CD14-positive monocyte (primary cell): Measurements from ENCODE around the gene MED29. TPM values are rescaled to one million over a fixed set of nuclear protein-coding genes. Genes with fewer than 3 reads are reported as not detected.
A peak's percentile ranks its signal among the peaks of the same experiment; 100 is the strongest.

Source experiments
- DNase-seq, 3 donors: peaks; one replicate each; pipeline ENCODE4 v3.0.0-alpha.2; 2011 to 2022
- H2AFZ ChIP-seq: 2 replicates; pipeline ENCODE4 v1.6.0; 2012; ENCODE audit warnings: mild to moderate bottlenecking, low read depth, low read length, inconsistent platforms; ENCODE audit not compliant: insufficient read depth, poor library complexity, severe bottlenecking
- H3K27ac ChIP-seq, 2 donors: 1 replicate in 1 of 2; 2 replicates in 1 of 2; pipeline ENCODE4 v1.5.1; 2012 to 2013; ENCODE audit warnings: low read length in 2 of 2, control low read depth in 1 of 2, inconsistent platforms in 1 of 2, low read depth in 1 of 2, mild to moderate bottlenecking in 1 of 2
- H3K27me3 ChIP-seq, 2 donors: one replicate each; pipeline versions ENCODE4 v1.6.0 to v1.6.1; 2011 to 2013; ENCODE audit warnings: low read length in 2 of 2; ENCODE audit not compliant: control insufficient read depth in 2 of 2, insufficient read depth in 2 of 2
- H3K36me3 ChIP-seq, 2 donors: replicated peaks in 1 of 2; 1 replicate in 1 of 2; 2 replicates in 1 of 2; pipeline versions ENCODE4 v1.5.1 to v1.6.1; 2012 to 2013; ENCODE audit warnings: low read length in 2 of 2, control low read depth in 1 of 2, inconsistent platforms in 1 of 2, mild to moderate bottlenecking in 1 of 2; ENCODE audit not compliant: insufficient read depth in 2 of 2, control insufficient read depth in 1 of 2
- H3K4me1 ChIP-seq, 2 donors: 1 replicate in 1 of 2; 2 replicates in 1 of 2; pipeline versions ENCODE4 v1.5.1 to v1.6.1; 2012 to 2013; ENCODE audit warnings: low read length in 2 of 2, control low read depth in 1 of 2, inconsistent platforms in 1 of 2, mild to moderate bottlenecking in 1 of 2, moderate library complexity in 1 of 2; ENCODE audit not compliant: insufficient read depth in 2 of 2, control insufficient read depth in 1 of 2
- H3K4me2 ChIP-seq: replicated peaks from 2 replicates; pipeline ENCODE3; 2012; ENCODE audit warnings: low read length, moderate library complexity, mild to moderate bottlenecking; ENCODE audit not compliant: poor library complexity, severe bottlenecking; ENCODE audit errors: extremely low read depth
- H3K4me3 ChIP-seq, 3 experiments: fragments of 200-600 bp in 1 of 3; sonication (generic) in 1 of 3; replicated peaks in 1 of 3; 1 replicate in 2 of 3; 2 replicates in 1 of 3; pipeline ENCODE4 v1.5.1; 2011 to 2013; ENCODE audit warnings: low read length in 3 of 3, mild to moderate bottlenecking in 3 of 3, control low read depth in 2 of 3, low read depth in 2 of 3, inconsistent platforms in 1 of 3, moderate library complexity in 1 of 3
- H3K79me2 ChIP-seq: 2 replicates; pipeline ENCODE4 v1.6.0; 2012; ENCODE audit warnings: mild to moderate bottlenecking, control low read depth, inconsistent platforms, low read length, moderate library complexity; ENCODE audit not compliant: insufficient read depth
- H3K9ac ChIP-seq: 2 replicates; pipeline ENCODE4 v1.6.0; 2017; ENCODE audit warnings: low read length, mild to moderate bottlenecking; ENCODE audit not compliant: insufficient read depth, poor library complexity, severe bottlenecking
- H3K9me3 ChIP-seq, 2 donors: replicated peaks in 1 of 2; 1 replicate in 1 of 2; 2 replicates in 1 of 2; pipeline versions ENCODE4 v1.5.1 to v1.6.1; 2012 to 2013; ENCODE audit warnings: low read length in 2 of 2, control low read depth in 1 of 2; ENCODE audit not compliant: control insufficient read depth in 1 of 2, insufficient read depth in 1 of 2
- H4K20me1 ChIP-seq: 2 replicates; pipeline ENCODE4 v1.6.0; 2012; ENCODE audit warnings: mild to moderate bottlenecking, low read length, control low read depth, moderate library complexity; ENCODE audit not compliant: insufficient read depth
- H3K27ac Mint-ChIP-seq, 7 donors: one replicate each; pipeline ENCODE4 v1.8.0; 2020; ENCODE audit warnings: mild to moderate bottlenecking in 7 of 7, mixed read lengths in 7 of 7, moderate library complexity in 6 of 7, inconsistent platforms in 2 of 7
- H3K27me3 Mint-ChIP-seq, 3 donors: one replicate each; pipeline ENCODE4 v1.8.0; 2021 to 2022; ENCODE audit warnings: low read depth in 3 of 3, mild to moderate bottlenecking in 3 of 3, mixed read lengths in 3 of 3, moderate library complexity in 3 of 3, inconsistent platforms in 1 of 3
- H3K36me3 Mint-ChIP-seq, 2 donors: one replicate each; pipeline ENCODE4 v1.8.0; 2020; ENCODE audit warnings: mixed read lengths in 2 of 2, inconsistent platforms in 1 of 2, mild to moderate bottlenecking in 1 of 2
- H3K4me1 Mint-ChIP-seq: one replicate; pipeline ENCODE4 v1.8.0; 2020; ENCODE audit warnings: mild to moderate bottlenecking, mixed read lengths
- H3K4me3 Mint-ChIP-seq, 2 donors: one replicate each; pipeline ENCODE4 v1.8.0; 2020; ENCODE audit warnings: mild to moderate bottlenecking in 2 of 2, mixed read lengths in 2 of 2, moderate library complexity in 1 of 2
- H3K9me3 Mint-ChIP-seq, 7 donors: one replicate each; pipeline ENCODE4 v1.8.0; 2020 to 2022; ENCODE audit warnings: mixed read lengths in 7 of 7, mild to moderate bottlenecking in 6 of 7, moderate library complexity in 6 of 7, inconsistent platforms in 2 of 7
- WGBS: methylation state at CpG from one replicate; pipeline ENCODE4 v1.1.5; 2013; ENCODE audit warnings: missing lambda C conversion rate; ENCODE audit not compliant: insufficient coverage; 5-methylcytosine and 5-hydroxymethylcytosine counted together
- intact Hi-C, 2 donors: fragments of 100-400 bp; cut with micrococcal nuclease; formaldehyde crosslinking; loops; one replicate each; pipeline versions ENCODE4 v1.15.0 to v1.15.1; 2023
- polyA plus RNA-seq, 3 donors: library from polyadenylated mRNA; depleted of rRNA in 1 of 3; unstranded in 2 of 3; stranded (reverse) in 1 of 3; fragments of 300-500 nt in 2 of 3; fragments of >200 nt in 1 of 3; fragmentation: Illumina TruSeq in 2 of 3; gene quantifications; 1 replicate in 2 of 3; 2 replicates in 1 of 3; pipeline ENCODE4 v1.2.3, GENCODE V29; 2012 to 2021
- TF ChIP-seq, protein P1 (sequence below): fragments of 200-600 bp; IDR thresholded peaks from one replicate; pipeline ENCODE4 v1.8.0; 2022; ENCODE audit warnings: antibody characterized with exemption, mild to moderate bottlenecking

MED29 gene
- polyA plus RNA-seq, 3 donors, result 35.8 to 38.2 (median 37.0) TPM

- peaks cover 20 to 29% of the 10 kb centered on the region in 2 donors for H3K36me3 Mint-ChIP-seq
- Histone ChIP-seq H3K4me1 (peaks cover 77 to 80% of the 10 kb centered on the region in 2 donors), H3K9me3 (no peaks in the 10 kb centered on the region), H3K36me3 (peaks cover 9% of the 10 kb centered on the region in 2 donors), H4K20me1 (peaks cover 15% of the 10 kb centered on the region), H3K4me3 (peak overlapping the region; percentile 48 to 96 (median 61)), H3K9ac (peak overlapping the region; percentile 100), H2AFZ (no peak overlapping the region), H3K27me3 (no peaks in the 10 kb centered on the region), H3K79me2 (peaks cover 86% of the 10 kb centered on the region), H3K27ac (peak overlapping the region; percentile 98 to 99), H3K4me2 (peak overlapping the region; percentile 75)
- H3K4me3 Mint-ChIP-seq, result peak overlapping the region; percentile 90 to 92
- peaks cover 61% of the 10 kb centered on the region for H3K4me1 Mint-ChIP-seq
- TF ChIP-seq, protein P1, sequence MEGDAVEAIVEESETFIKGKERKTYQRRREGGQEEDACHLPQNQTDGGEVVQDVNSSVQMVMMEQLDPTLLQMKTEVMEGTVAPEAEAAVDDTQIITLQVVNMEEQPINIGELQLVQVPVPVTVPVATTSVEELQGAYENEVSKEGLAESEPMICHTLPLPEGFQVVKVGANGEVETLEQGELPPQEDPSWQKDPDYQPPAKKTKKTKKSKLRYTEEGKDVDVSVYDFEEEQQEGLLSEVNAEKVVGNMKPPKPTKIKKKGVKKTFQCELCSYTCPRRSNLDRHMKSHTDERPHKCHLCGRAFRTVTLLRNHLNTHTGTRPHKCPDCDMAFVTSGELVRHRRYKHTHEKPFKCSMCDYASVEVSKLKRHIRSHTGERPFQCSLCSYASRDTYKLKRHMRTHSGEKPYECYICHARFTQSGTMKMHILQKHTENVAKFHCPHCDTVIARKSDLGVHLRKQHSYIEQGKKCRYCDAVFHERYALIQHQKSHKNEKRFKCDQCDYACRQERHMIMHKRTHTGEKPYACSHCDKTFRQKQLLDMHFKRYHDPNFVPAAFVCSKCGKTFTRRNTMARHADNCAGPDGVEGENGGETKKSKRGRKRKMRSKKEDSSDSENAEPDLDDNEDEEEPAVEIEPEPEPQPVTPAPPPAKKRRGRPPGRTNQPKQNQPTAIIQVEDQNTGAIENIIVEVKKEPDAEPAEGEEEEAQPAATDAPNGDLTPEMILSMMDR, result no peak
- DNase-seq, result peak; percentile 89 to 97 (median 93)
- WGBS, result under 1% methylated on average over 46 of the region's 59 CpGs
- intact Hi-C loops, result loop anchor here in 1 of 2 donors (1.0 to 5.0 kb wide), 2 partner anchors 8 to 720 kb away; no protein-coding TSS in a partner anchor
- H3K9me3 Mint-ChIP-seq, result peaks cover 0 to 9% (median 5%) of the 10 kb centered on the region in 7 donors
- H3K27me3 Mint-ChIP-seq, result peaks cover 0 to 3% (median 2%) of the 10 kb centered on the region in 3 donors
- H3K27ac Mint-ChIP-seq, result peak overlapping the region; percentile 98 to 100 (median 100)
These were observed 11.4 kb downstream of the MED29 start for GRCh38 chr19:39402346-39403300.
